NCI-H2227 treated with DMSO at 0.1 percent for 48 hours (cell line): Measurements from ENCODE around the gene TBC1D17.

Experiments used
- DNase-seq: peaks from one replicate; lab custom pipeline; 2025; lab: John Stamatoyannopoulos, UW

The TBC1D17 gene

GRCh38 chr19:49894011-49894664, 16.6 kb downstream of the TBC1D17 start:
- no peak for DNase-seq

- DNase-seq, result no peak
Observed at GRCh38 chr19:49894879-49895565, 17.5 kb downstream of the TBC1D17 start.

GRCh38 chr19:49895566-49896297, 18.2 kb downstream of the TBC1D17 start:
- DNase-seq, result no peak

GRCh38 chr19:49896863-49897621, 19.5 kb downstream of the TBC1D17 start, which contains the start of gene IL4I1:
IL4I1 (minus strand) TSS chr19:49896887; CDS start chr19:49896160, 727 bp downstream.
- DNase-seq, result no peak

GRCh38 chr19:49904136-49904535, 26.6 kb downstream of the TBC1D17 start:
- DNase-seq, result no peak

- DNase-seq, result no peak
Observed at GRCh38 chr19:49906879-49907564, 29.5 kb downstream of the TBC1D17 start.

GRCh38 chr19:49907745-49908446, 30.4 kb downstream of the TBC1D17 start:
- DNase-seq, result no peak

GRCh38 chr19:49908480-49909420, 31.2 kb downstream of the TBC1D17 start:
- no peak for DNase-seq

GRCh38 chr19:49910179-49910578, 32.7 kb downstream of the TBC1D17 start:
- DNase-seq, result no peak

GRCh38 chr19:49911381-49912145, 34.1 kb downstream of the TBC1D17 start:
- no peak for DNase-seq

GRCh38 chr19:49912965-49913685, 35.6 kb downstream of the TBC1D17 start:
- no peak for DNase-seq

GRCh38 chr19:49913720-49914119, 36.2 kb downstream of the TBC1D17 start:
- no peak for DNase-seq

GRCh38 chr19:49915271-49915670, 37.8 kb downstream of the TBC1D17 start:
- no peak for DNase-seq

- no peak for DNase-seq
Observed at GRCh38 chr19:49916839-49917733, 39.6 kb downstream of the TBC1D17 start.

- DNase-seq, result no peak
Observed at GRCh38 chr19:49918089-49918488, 40.6 kb downstream of the TBC1D17 start.

- DNase-seq, result no peak
Observed at GRCh38 chr19:49920624-49921363, 43.3 kb downstream of the TBC1D17 start.
